HepG2 (cell line): ENCODE measurements around the gene KTI12. TPM values are rescaled to one million over a fixed set of nuclear protein-coding genes. Genes with fewer than 3 reads are reported as not detected.

Experiments
- ARNT2 ChIP-seq: sonication (generic); formaldehyde crosslinking; IDR thresholded peaks from 2 replicates; pipeline ENCODE4 v1.8.0; 2022; ENCODE audit warnings: mild to moderate bottlenecking, low read depth, missing genetic modification reagents, moderate library complexity
- CAMTA2 ChIP-seq: sonication (generic); formaldehyde crosslinking; IDR thresholded peaks from 2 replicates; pipeline ENCODE4 v1.4.0; 2020; ENCODE audit warnings: mild to moderate bottlenecking, missing genetic modification reagents, borderline replicate concordance
- MYNN ChIP-seq: sonication (generic); formaldehyde crosslinking; IDR thresholded peaks from 2 replicates; pipeline ENCODE4 v1.4.0; 2020; ENCODE audit warnings: mild to moderate bottlenecking, low read depth, missing genetic modification reagents
- YEATS4 ChIP-seq: sonication (generic); formaldehyde crosslinking; IDR thresholded peaks from 2 replicates; pipeline ENCODE4 v1.4.0; 2020; ENCODE audit warnings: missing genetic modification reagents, borderline replicate concordance
- ZNF777 ChIP-seq: sonication (generic); formaldehyde crosslinking; IDR thresholded peaks from 2 replicates; pipeline ENCODE4 v1.4.0; 2020; ENCODE audit warnings: missing genetic modification reagents
- polyA plus RNA-seq, 8 experiments: library from polyadenylated mRNA; depleted of rRNA in 3 of 8; stranded (reverse) in 7 of 8; unstranded in 1 of 8; fragments of >200 nt; fragmentation: Illumina TruSeq in 4 of 8; extraction: Trizol in 4 of 8; gene quantifications; 2 replicates each; pipeline versions ENCODE4 v1.2.1 to v1.2.3, GENCODE V29; 2011 to 2016; ENCODE audit warnings: low read depth in 4 of 8, missing spikeins in 1 of 8, mixed read lengths in 1 of 8; ENCODE audit not compliant: insufficient read depth in 1 of 8
- total RNA-seq, 5 experiments: library from RNA; depleted of rRNA; stranded (reverse); fragments of >200 nt; fragmentation: Illumina TruSeq; extraction: Trizol; gene quantifications; 2 replicates each; pipeline ENCODE4 v1.2.3, GENCODE V29; 2016; ENCODE audit warnings: low read depth in 1 of 5
- TF ChIP-seq, protein P1 (sequence below): sonication (generic); formaldehyde crosslinking; IDR thresholded peaks from 2 replicates; pipeline ENCODE4 v1.4.0; 2020; ENCODE audit warnings: mild to moderate bottlenecking, missing genetic modification reagents
- TF ChIP-seq, protein P2 (sequence below): sonication (generic); formaldehyde crosslinking; IDR thresholded peaks from 2 replicates; pipeline ENCODE4 v1.4.0; 2020; ENCODE audit warnings: missing genetic modification reagents

Gene KTI12
- total and polyA plus RNA-seq, 2 of the 13 experiments (the other 11 are each of a cell fraction or from before 2014, with no cell fraction given): 7.4 to 10.2 TPM

DNA sequence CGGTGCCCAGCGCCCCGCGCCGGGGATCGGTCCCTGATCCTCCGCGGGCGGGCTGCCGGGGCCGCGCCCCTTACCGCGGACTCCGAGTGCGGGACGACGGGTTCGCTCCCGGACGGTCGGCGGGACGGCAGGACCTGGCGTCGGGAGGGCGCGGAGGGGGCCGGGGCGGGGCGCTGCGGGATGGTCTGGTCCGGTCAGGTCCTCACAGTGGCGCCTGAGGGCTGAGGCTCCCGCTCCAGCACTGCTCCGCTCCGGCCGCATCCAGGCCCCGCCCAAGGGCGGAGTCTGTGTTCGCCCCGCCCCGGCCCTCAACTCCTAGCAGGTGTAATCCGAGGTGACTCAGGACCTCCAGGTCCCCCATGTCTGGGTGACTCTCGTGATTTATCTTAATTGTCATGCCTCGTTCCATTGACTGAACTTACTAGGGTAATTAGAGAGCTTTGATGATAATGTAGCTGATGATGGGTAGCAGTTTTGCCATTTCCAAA lies 43.1 kb downstream of the KTI12 start, which contains the start of gene RAB3B (continued):
- TF ChIP-seq, protein P1, sequence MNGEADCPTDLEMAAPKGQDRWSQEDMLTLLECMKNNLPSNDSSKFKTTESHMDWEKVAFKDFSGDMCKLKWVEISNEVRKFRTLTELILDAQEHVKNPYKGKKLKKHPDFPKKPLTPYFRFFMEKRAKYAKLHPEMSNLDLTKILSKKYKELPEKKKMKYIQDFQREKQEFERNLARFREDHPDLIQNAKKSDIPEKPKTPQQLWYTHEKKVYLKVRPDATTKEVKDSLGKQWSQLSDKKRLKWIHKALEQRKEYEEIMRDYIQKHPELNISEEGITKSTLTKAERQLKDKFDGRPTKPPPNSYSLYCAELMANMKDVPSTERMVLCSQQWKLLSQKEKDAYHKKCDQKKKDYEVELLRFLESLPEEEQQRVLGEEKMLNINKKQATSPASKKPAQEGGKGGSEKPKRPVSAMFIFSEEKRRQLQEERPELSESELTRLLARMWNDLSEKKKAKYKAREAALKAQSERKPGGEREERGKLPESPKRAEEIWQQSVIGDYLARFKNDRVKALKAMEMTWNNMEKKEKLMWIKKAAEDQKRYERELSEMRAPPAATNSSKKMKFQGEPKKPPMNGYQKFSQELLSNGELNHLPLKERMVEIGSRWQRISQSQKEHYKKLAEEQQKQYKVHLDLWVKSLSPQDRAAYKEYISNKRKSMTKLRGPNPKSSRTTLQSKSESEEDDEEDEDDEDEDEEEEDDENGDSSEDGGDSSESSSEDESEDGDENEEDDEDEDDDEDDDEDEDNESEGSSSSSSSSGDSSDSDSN (CRISPR knock-in tag): peak; percentile 32; the same call in 1 of the 2 replicates
- TF ChIP-seq YEATS4 (CRISPR knock-in tag): 0 out of 2 replicates have a peak, but pooled peaks have one; percentile 23
- TF ChIP-seq ARNT2 (CRISPR knock-in tag): no peak
- TF ChIP-seq ZNF777: peak; percentile 85
- TF ChIP-seq, protein P2, sequence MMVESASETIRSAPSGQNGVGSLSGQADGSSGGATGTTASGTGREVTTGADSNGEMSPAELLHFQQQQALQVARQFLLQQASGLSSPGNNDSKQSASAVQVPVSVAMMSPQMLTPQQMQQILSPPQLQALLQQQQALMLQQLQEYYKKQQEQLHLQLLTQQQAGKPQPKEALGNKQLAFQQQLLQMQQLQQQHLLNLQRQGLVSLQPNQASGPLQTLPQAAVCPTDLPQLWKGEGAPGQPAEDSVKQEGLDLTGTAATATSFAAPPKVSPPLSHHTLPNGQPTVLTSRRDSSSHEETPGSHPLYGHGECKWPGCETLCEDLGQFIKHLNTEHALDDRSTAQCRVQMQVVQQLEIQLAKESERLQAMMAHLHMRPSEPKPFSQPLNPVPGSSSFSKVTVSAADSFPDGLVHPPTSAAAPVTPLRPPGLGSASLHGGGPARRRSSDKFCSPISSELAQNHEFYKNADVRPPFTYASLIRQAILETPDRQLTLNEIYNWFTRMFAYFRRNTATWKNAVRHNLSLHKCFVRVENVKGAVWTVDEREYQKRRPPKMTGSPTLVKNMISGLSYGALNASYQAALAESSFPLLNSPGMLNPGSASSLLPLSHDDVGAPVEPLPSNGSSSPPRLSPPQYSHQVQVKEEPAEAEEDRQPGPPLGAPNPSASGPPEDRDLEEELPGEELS (CRISPR knock-in tag): no peak
- no peak for TF ChIP-seq MYNN (CRISPR knock-in tag)
- TF ChIP-seq CAMTA2 (CRISPR knock-in tag): no peak
- TF ChIP-seq, all 625 proteins: peak for 8
